Endothelial cell of umbilical vein (primary cell): ENCODE results near the gene TMOD4. TPM values are rescaled to one million over a fixed set of nuclear protein-coding genes. Genes with fewer than 3 reads are reported as not detected.

ENCODE experiments used
- BruUV-seq: library from RNA; stranded (reverse); fragments of 400-500 nt; replicated peaks from 2 replicates; lab custom pipeline; 2021; lab: Mats Ljungman, UMichigan
- CTCF ChIA-PET: fragments of 300-600, 350-600 bp; sonication (Branson Sonifier 250); formaldehyde crosslinking; loops from one replicate; lab custom pipeline; 2021; ENCODE audit warnings: antibody characterized with exemption, inconsistent platforms; lab: Charles Lee
- POLR2A ChIA-PET: fragments of 300-600, 350-600 bp; sonication (Branson Sonifier 250); formaldehyde crosslinking; loops from one replicate; lab custom pipeline; 2021; ENCODE audit warnings: antibody characterized with exemption, inconsistent platforms; lab: Charles Lee
- DNase-seq: peaks from one replicate; pipeline ENCODE4 v3.0.0-alpha.2; 2011; ENCODE audit warnings: low read depth, low spot score
- FAIRE-seq: peaks from 2 replicates; lab custom pipeline; 2011; peaks lifted over from hg19 to GRCh38; lab: Jason Lieb, UNC
- H2AFZ ChIP-seq: 2 replicates; pipeline ENCODE4 v1.6.0; 2012; ENCODE audit warnings: low read depth, low read length, control low read depth, inconsistent platforms
- H3K27ac ChIP-seq: 2 replicates; pipeline ENCODE4 v1.5.1; 2011; ENCODE audit warnings: low read depth, mild to moderate bottlenecking, control low read depth, low read length, moderate library complexity; ENCODE audit not compliant: insufficient read depth
- H3K27me3 ChIP-seq, 2 experiments: 2 replicates each; pipeline versions ENCODE4 v1.6.0 to v1.6.1; 2011; ENCODE audit warnings: low read length in 2 of 2, mixed read lengths in 1 of 2; ENCODE audit not compliant: control insufficient read depth in 2 of 2, insufficient read depth in 2 of 2
- H3K36me3 ChIP-seq, 2 experiments: 2 replicates in 1 of 2; 3 replicates in 1 of 2; pipeline ENCODE4 v1.5.1; 2011; ENCODE audit warnings: low read length in 2 of 2, mild to moderate bottlenecking in 1 of 2, moderate library complexity in 1 of 2; ENCODE audit not compliant: control insufficient read depth in 2 of 2, insufficient read depth in 2 of 2; ENCODE audit errors: extremely low read depth in 1 of 2
- H3K4me1 ChIP-seq: 3 replicates; pipeline ENCODE4 v1.5.1; 2011; ENCODE audit warnings: mild to moderate bottlenecking, low read length; ENCODE audit not compliant: control insufficient read depth, insufficient read depth; ENCODE audit errors: extremely low read depth
- H3K4me2 ChIP-seq: 2 replicates; pipeline ENCODE4 v1.6.1; 2011; ENCODE audit warnings: low read length, control low read depth, mixed read lengths; ENCODE audit not compliant: insufficient read depth
- H3K4me3 ChIP-seq, 3 experiments: fragments of 200-600 bp in 1 of 3; sonication (generic), shearing (Covaris generic) in 1 of 3; replicated peaks in 1 of 3; 2 replicates each; pipeline ENCODE4 v1.5.1; 2011 to 2016; ENCODE audit warnings: control low read depth in 3 of 3, low read length in 3 of 3, mild to moderate bottlenecking in 2 of 3, inconsistent platforms in 1 of 3, low read depth in 1 of 3, moderate library complexity in 1 of 3; ENCODE audit not compliant: insufficient read depth in 1 of 3
- H3K79me2 ChIP-seq: 2 replicates; pipeline ENCODE4 v1.6.0; 2012; ENCODE audit warnings: low read length, inconsistent platforms; ENCODE audit not compliant: control insufficient read depth, insufficient read depth
- H3K9ac ChIP-seq: replicated peaks from 2 replicates; pipeline ENCODE3; 2011; ENCODE audit warnings: low read length, control low read depth; ENCODE audit not compliant: insufficient read depth; ENCODE audit errors: extremely low read depth
- H3K9me1 ChIP-seq: replicated peaks from 3 replicates; pipeline ENCODE4 v1.6.0; 2011; ENCODE audit warnings: mild to moderate bottlenecking, low read length; ENCODE audit not compliant: control insufficient read depth, insufficient read depth; ENCODE audit errors: extremely low read depth
- H3K9me3 ChIP-seq: replicated peaks from 2 replicates; pipeline ENCODE4 v1.5.1; 2012; ENCODE audit warnings: low read length, inconsistent platforms; ENCODE audit not compliant: control insufficient read depth, insufficient read depth
- H4K20me1 ChIP-seq: replicated peaks from 2 replicates; pipeline ENCODE3; 2011; ENCODE audit warnings: mild to moderate bottlenecking, low read length; ENCODE audit not compliant: control insufficient read depth, insufficient read depth; ENCODE audit errors: extremely low read depth
- EZH2 ChIP-seq: IDR thresholded peaks from 2 replicates; pipeline ENCODE4 v1.6.1; 2012; ENCODE audit warnings: borderline replicate concordance, low read depth, mild to moderate bottlenecking, moderate library complexity, low read length, inconsistent platforms; ENCODE audit not compliant: severe bottlenecking
- FOS ChIP-seq: IDR thresholded peaks from 2 replicates; pipeline ENCODE4 v1.6.1; 2011; ENCODE audit warnings: mild to moderate bottlenecking, low read length, moderate library complexity, borderline replicate concordance; ENCODE audit not compliant: insufficient read depth
- GATA2 ChIP-seq: IDR thresholded peaks from 2 replicates; pipeline ENCODE4 v1.7.0; 2011; ENCODE audit warnings: low read depth, mild to moderate bottlenecking, moderate library complexity, mixed read lengths, low read length; ENCODE audit not compliant: insufficient read length, insufficient read depth
- JUN ChIP-seq: IDR thresholded peaks from 2 replicates; pipeline ENCODE4 v1.6.1; 2011; ENCODE audit warnings: borderline replicate concordance, low read depth; ENCODE audit not compliant: insufficient read length, insufficient read depth
- MYC ChIP-seq: IDR thresholded peaks from one replicate; pipeline ENCODE4 v1.6.1; 2011; ENCODE audit warnings: mild to moderate bottlenecking, low read depth, low read length
- POLR2A ChIP-seq: IDR thresholded peaks from 2 replicates; pipeline ENCODE4 v1.6.1; 2012; ENCODE audit warnings: low read depth, mild to moderate bottlenecking, control low read depth, low read length
- POLR2AphosphoS5 ChIP-seq: IDR thresholded peaks from 2 replicates; pipeline ENCODE4 v1.6.1; 2012; ENCODE audit warnings: low read depth, mild to moderate bottlenecking, control low read depth, low read length, moderate library complexity; ENCODE audit not compliant: insufficient read depth
- dilution Hi-C: fragments of 300-500 bp; cut with MboI; formaldehyde crosslinking; loops from one replicate; pipeline ENCODE4 v1.15.0; 2019; ENCODE audit warnings: low sequenced_read_pairs; ENCODE audit not compliant: extremely low pct_ligation_motif_present
- intact Hi-C: fragments of 100-400 bp; cut with micrococcal nuclease; formaldehyde crosslinking; loops from one replicate; pipeline ENCODE4 v1.10.0; 2022
- polyA plus RNA-seq, 4 experiments: library from polyadenylated mRNA; depleted of rRNA in 3 of 4; stranded (reverse) in 3 of 4; unstranded in 1 of 4; fragments of >200 nt; gene quantifications; 2 replicates each; pipeline versions ENCODE4 v1.2.1 to v1.2.3, GENCODE V29; 2011 to 2012; ENCODE audit warnings: missing spikeins in 1 of 4
- total RNA-seq: library from RNA; stranded (reverse); gene quantifications from 2 replicates; pipeline ENCODE4 v1.2.3, GENCODE V29; 2021
- TF ChIP-seq, protein P1 (sequence below): IDR thresholded peaks from 2 replicates; pipeline ENCODE4 v1.6.1; 2011; ENCODE audit not compliant: insufficient read depth, insufficient read length
- TF ChIP-seq, protein P2 (sequence below), 2 donors: IDR thresholded peaks; 1 replicate in 1 of 2; 2 replicates in 1 of 2; pipeline ENCODE4 v1.5.1; 2011; ENCODE audit warnings: low read length in 2 of 2, mild to moderate bottlenecking in 2 of 2, moderate library complexity in 2 of 2, control low read depth in 1 of 2, inconsistent platforms in 1 of 2, low read depth in 1 of 2; ENCODE audit not compliant: insufficient read depth in 1 of 2; ENCODE audit errors: extremely low read depth in 1 of 2

TMOD4 gene
- total and polyA plus RNA-seq, 2 donors (not counting 3 experiments of a cell fraction or from before 2014, with no cell fraction given): 0.22 to 1.4 TPM

DNA sequence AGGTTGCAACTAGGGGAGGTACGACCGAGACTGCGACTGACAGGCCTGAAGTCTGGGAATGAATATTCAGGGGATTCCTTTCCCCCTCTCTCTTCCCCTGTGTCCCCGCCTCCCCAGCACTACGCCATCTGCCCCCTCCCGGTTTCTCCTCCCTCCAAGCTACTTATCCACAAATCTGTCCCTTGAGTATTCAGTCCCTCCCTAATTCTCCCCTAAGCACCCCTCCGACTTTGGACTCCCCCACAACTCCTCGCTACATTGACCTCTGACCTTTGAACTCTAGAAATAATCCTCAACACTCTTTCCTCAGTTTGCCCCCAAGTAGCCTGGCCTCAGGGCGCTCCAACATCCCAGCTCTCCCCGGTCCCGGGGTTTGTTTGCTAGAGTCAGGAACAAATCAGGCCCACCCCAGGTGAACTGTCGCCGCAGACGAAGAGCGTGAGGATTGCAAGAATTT, 10.5 kb downstream of the TMOD4 start:
- dilution Hi-C loops: no loop called here
- BruUV-seq: no TSS peak
- intact Hi-C loops: loop anchor here (1.0 kb wide), 2 partner anchors 19 to 25 kb away; partner anchors contain the start of genes SEMA6C and VPS72
- Histone ChIP-seq H3K4me3 (peak overlapping the region; percentile 65 to 89 (median 81)), H3K79me2 (peaks cover 21% of the 10 kb centered on the region), H3K4me2 (peak overlapping the region; percentile 92), H3K4me1 (peaks cover 19% of the 10 kb centered on the region), H3K27ac (peak overlapping the region; percentile 61), H2AFZ (peak overlapping the region; percentile 90), H3K9me3 (no peaks in the 10 kb centered on the region), H3K9ac (peak overlapping the region; percentile 94), H3K9me1 (no peaks in the 10 kb centered on the region), H3K36me3 (peaks cover 0 to 15% of the 10 kb centered on the region in 2 experiments), H3K27me3 (no peaks in the 10 kb centered on the region), H4K20me1 (no peaks in the 10 kb centered on the region)
- peak; percentile 8 for FAIRE-seq
- no peak for DNase-seq
- CTCF ChIA-PET: interaction anchor here (0.6 to 2.9 kb wide), 9 partner anchors 8 to 141 kb away, joined by 3 to 17 read pairs (median 4); partner anchors contain the start of gene TNFAIP8L2
- POLR2A ChIA-PET: interaction anchor here (0.8 kb wide), 1 partner anchor 586 kb away, joined by 3 read pairs; the partner anchor contains the start of gene MCL1
- TF ChIP-seq, protein P1, sequence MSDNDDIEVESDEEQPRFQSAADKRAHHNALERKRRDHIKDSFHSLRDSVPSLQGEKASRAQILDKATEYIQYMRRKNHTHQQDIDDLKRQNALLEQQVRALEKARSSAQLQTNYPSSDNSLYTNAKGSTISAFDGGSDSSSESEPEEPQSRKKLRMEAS: no peak
- TF ChIP-seq JUN: no peak
- TF ChIP-seq MYC: no peak
- no peak for TF ChIP-seq POLR2AphosphoS5
- no peak for TF ChIP-seq GATA2
- TF ChIP-seq FOS: no peak
- no peak for TF ChIP-seq EZH2
- TF ChIP-seq POLR2A: no peak
- TF ChIP-seq, protein P2, sequence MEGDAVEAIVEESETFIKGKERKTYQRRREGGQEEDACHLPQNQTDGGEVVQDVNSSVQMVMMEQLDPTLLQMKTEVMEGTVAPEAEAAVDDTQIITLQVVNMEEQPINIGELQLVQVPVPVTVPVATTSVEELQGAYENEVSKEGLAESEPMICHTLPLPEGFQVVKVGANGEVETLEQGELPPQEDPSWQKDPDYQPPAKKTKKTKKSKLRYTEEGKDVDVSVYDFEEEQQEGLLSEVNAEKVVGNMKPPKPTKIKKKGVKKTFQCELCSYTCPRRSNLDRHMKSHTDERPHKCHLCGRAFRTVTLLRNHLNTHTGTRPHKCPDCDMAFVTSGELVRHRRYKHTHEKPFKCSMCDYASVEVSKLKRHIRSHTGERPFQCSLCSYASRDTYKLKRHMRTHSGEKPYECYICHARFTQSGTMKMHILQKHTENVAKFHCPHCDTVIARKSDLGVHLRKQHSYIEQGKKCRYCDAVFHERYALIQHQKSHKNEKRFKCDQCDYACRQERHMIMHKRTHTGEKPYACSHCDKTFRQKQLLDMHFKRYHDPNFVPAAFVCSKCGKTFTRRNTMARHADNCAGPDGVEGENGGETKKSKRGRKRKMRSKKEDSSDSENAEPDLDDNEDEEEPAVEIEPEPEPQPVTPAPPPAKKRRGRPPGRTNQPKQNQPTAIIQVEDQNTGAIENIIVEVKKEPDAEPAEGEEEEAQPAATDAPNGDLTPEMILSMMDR (IDR thresholded peaks at IDR 0.05; ENCODE audit: extremely low read depth in 1 of 2, insufficient read depth in 1 of 2, low read depth in 1 of 2, low read length in 2 of 2): no peak
